Measurements from ENCODE around the gene ADAT2. TPM values are rescaled to one million over a fixed set of nuclear protein-coding genes. Genes with fewer than 3 reads are reported as not detected.

The ADAT2 gene
- total RNA-seq, 1 donor from 2014 or later = 4.8 TPM

- no peak for DNase-seq (ENCODE audit: low read depth, low spot score)
Observed at GRCh38 chr6:143441680-143442545, 8.6 kb downstream of the ADAT2 start.

GRCh38 chr6:143441010-143441409, 9.5 kb downstream of the ADAT2 start:
- no peak for DNase-seq (ENCODE audit: low read depth, low spot score)

GRCh38 chr6:143432588-143432987, 17.9 kb downstream of the ADAT2 start:
- DNase-seq (ENCODE audit: low read depth, low spot score) = no peak

GRCh38 chr6:143431226-143431625, 19.3 kb downstream of the ADAT2 start:
- DNase-seq (ENCODE audit: low read depth, low spot score) = no peak

- DNase-seq (ENCODE audit: low read depth, low spot score) = no peak
Observed at GRCh38 chr6:143429970-143430369, 20.5 kb downstream of the ADAT2 start.

- peak; percentile 35 for DNase-seq (ENCODE audit: low read depth, low spot score)
Observed at GRCh38 chr6:143427109-143427817, 23.2 kb downstream of the ADAT2 start.

- DNase-seq (ENCODE audit: low read depth, low spot score) = no peak
Observed at GRCh38 chr6:143426026-143426425, 24.5 kb downstream of the ADAT2 start.

GRCh38 chr6:143419526-143419925, 31.0 kb downstream of the ADAT2 start:
- DNase-seq (ENCODE audit: low read depth, low spot score) = no peak

- DNase-seq (ENCODE audit: low read depth, low spot score) = no peak
Observed at GRCh38 chr6:143414769-143415168, 35.7 kb downstream of the ADAT2 start.

- no peak for DNase-seq (ENCODE audit: low read depth, low spot score)
Observed at GRCh38 chr6:143410859-143411270, 39.6 kb downstream of the ADAT2 start.

GRCh38 chr6:143408787-143409162, 41.7 kb downstream of the ADAT2 start:
- DNase-seq (ENCODE audit: low read depth, low spot score) = no peak

GRCh38 chr6:143408151-143408786, 42.2 kb downstream of the ADAT2 start:
- DNase-seq (ENCODE audit: low read depth, low spot score) = no peak

- no peak for DNase-seq (ENCODE audit: low read depth, low spot score)
Observed at GRCh38 chr6:143406673-143407072, 43.8 kb downstream of the ADAT2 start.

- DNase-seq (ENCODE audit: low read depth, low spot score) = no peak
Observed at GRCh38 chr6:143405373-143406154, 44.9 kb downstream of the ADAT2 start.

- DNase-seq (ENCODE audit: low read depth, low spot score) = no peak
Observed at GRCh38 chr6:143402721-143403336, 47.7 kb downstream of the ADAT2 start.

- DNase-seq (ENCODE audit: low read depth, low spot score) = no peak
Observed at GRCh38 chr6:143401636-143402370, 48.7 kb downstream of the ADAT2 start.

GRCh38 chr6:143401068-143401446, 49.4 kb downstream of the ADAT2 start:
- no peak for DNase-seq (ENCODE audit: low read depth, low spot score)

- no peak for DNase-seq (ENCODE audit: low read depth, low spot score)
Observed at GRCh38 chr6:143400258-143401067, 50.0 kb downstream of the ADAT2 start.

GRCh38 chr6:143399775-143400174, 50.7 kb downstream of the ADAT2 start:
- no peak for DNase-seq (ENCODE audit: low read depth, low spot score)
